GM18508 (cell line): ENCODE data around the gene BTBD17.
"Not testable (repeated sequence)": the region's sequence is repeated elsewhere in the genome, so short reads cannot be mapped to it uniquely, and the experiment has no call there.

Source experiments
- ATAC-seq: cut with Tn5 transposase; IDR thresholded peaks from one replicate; pipeline ENCODE4 v1.9.1; 2021; ENCODE audit warnings: moderate number of reproducible peaks; ENCODE audit not compliant: insufficient read depth, unreplicated experiment

BTBD17 gene, protein sequence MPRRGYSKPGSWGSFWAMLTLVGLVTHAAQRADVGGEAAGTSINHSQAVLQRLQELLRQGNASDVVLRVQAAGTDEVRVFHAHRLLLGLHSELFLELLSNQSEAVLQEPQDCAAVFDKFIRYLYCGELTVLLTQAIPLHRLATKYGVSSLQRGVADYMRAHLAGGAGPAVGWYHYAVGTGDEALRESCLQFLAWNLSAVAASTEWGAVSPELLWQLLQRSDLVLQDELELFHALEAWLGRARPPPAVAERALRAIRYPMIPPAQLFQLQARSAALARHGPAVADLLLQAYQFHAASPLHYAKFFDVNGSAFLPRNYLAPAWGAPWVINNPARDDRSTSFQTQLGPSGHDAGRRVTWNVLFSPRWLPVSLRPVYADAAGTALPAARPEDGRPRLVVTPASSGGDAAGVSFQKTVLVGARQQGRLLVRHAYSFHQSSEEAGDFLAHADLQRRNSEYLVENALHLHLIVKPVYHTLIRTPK

GRCh38 chr17:74361230-74362068, at the start of gene BTBD17:
BTBD17 (minus strand) TSS chr17:74361868; CDS start chr17:74361819, 49 bp downstream.
- no peak for ATAC-seq

GRCh38 chr17:74410001-74410443, 48.4 kb upstream of the BTBD17 start:
- no peak for ATAC-seq

DNA sequence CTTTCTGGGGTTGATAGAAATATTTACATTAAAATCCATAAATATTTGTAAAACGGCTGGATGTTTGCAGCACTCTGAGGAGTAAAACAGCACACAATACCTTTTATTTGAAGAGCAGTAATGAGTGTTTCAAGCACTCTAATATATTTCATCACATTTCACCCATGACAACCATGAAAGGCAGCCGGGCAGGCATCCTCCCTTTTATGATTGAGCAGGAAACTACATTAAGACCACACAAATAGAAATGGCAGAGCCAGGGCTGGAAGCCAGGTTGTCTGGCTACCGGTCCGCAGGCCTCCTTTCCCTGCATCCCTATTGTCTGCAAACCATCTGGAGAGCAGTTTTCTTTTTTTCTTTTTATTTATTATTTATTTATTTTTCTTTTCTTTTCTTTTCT, 47.1 kb upstream of the BTBD17 start:
- ATAC-seq, result no peak

DNA sequence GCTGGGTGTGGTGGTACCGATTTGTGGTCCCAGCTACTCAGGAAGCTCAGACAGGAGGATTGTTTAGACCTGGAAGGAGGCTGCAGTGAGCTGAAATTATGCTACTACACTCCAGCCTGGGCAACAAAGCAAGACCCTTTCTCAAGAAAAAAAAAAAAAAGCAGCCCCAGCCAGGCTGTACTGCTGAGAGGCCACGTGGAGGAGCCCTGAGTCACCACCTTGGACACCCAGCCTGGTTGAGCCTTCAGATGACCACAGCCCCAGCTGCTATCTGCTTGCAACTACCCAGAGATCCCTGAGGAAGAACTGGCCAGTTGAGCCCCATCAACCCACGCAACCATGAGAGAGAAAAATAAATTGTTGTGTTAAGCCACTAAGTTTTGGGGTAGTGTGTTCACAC, 46.6 kb upstream of the BTBD17 start:
- ATAC-seq, result no peak

DNA sequence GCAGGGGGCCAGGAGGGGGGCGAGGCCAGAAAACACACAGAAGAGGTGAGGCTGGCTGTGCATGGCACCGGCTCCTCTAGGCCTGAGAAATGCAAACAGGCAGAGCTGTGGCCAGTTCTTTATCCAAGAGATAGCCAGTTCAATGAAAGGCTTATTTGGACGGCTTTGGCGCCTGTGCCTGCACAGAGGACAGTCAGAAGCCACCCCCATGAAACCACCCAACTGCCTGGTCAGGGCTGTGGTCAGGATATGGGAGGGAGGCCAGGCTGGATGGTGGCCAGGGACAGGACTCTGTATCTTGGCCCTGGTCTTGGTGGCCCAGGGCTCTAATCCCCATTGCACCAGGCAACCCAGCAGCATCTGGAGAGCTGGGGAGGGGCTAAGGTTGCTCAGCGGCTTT, 45.7 kb upstream of the BTBD17 start:
- no peak for ATAC-seq

GRCh38 chr17:74405311-74405710, 43.6 kb upstream of the BTBD17 start:
- ATAC-seq, result not testable (repeated sequence)

- ATAC-seq, result no peak
Observed at GRCh38 chr17:74404789-74405188, 43.1 kb upstream of the BTBD17 start.

DNA sequence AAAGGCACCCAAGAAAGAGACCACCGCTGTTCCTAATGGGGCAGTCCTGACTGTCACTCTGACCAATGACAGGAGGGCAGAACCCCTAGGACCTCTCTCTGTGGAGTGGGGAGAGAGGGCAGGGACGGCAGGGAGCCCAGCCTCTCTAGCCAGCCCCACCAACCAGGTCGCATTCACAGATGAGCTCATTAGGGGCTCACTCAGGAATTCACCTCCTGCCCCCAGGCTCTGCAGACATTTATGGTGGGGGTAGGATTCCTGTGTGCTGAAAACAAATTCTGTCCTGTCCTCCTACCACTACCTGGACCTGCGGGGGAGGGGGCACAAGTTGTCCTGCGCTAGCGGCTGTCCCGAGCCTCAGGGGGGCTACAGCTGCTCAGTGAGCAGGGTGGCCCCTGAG, 42.5 kb upstream of the BTBD17 start:
- ATAC-seq, result no peak

DNA sequence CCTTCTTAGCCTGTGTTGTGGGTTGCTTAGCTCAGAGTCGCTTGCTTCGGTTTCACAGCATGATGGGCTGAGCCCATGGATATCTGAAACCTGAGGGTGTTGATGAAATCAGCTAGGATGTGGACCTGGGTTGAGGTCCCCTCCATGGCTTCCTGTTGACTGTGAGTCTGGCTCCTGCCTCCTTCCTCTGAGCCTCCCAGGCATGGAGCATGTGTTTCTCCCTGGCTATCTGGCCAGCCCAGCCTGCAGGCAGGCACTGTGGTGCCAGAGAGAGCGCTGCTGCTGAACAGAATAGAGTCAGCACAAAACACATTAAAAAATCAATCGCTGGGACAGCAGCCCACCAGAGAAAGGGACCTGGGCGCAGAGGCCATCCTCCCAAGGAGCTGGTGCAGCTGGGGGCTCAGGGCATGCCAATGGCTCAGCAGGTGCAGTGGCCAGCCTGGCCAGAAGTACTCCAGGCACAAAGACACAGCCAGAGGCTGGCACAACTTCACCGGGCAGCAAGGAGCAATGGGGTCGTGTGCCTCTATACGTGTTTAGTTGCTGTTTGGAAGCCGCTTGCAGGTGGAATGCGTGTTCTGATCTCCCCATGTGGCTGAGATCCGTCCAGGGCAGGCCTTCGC, 42.0 kb upstream of the BTBD17 start:
- ATAC-seq, result no peak

GRCh38 chr17:74402048-74402447, 40.4 kb upstream of the BTBD17 start:
- ATAC-seq, result no peak

DNA sequence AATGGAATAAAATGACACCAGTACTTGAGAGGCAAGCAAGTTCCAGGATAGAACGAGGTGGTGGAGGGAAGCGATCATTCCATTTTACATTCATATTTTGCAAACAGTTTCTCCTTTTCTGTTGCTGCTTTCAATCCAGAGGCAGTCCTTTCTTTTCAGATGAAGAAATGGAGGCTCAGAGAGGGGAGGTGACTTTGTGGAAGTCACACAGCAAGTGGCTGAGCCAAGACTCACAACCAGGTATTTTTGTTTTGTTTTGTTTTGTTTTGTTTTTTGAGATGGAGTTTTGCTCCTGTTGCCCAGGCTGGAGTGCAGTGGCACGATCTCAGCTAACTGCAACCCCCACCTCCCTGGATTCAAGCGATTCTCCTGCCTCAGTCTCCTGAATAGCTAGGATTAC, 34.9 kb upstream of the BTBD17 start:
- no peak for ATAC-seq

DNA sequence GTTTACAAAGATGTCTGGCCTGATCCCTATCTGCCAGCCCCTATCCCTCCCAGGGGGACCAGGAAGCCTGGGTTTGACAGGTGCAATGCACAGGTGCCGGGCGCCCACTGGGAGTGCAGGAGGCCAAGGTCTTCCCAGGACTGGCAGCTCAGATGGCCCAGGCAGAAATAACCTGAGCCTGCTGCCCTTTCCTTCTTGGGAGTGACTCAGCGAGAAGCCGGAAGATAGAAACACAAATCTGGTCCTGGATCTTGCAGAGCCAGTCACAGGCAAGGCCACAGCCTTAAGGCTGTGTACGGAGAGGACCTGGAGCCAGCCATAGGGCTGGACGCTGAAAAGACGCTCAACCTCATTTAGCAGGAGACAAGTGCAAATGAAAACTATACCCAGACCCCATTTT, 33.3 kb upstream of the BTBD17 start:
- ATAC-seq, result no peak

GRCh38 chr17:74394275-74394950, 32.7 kb upstream of the BTBD17 start:
- ATAC-seq, result no peak

DNA sequence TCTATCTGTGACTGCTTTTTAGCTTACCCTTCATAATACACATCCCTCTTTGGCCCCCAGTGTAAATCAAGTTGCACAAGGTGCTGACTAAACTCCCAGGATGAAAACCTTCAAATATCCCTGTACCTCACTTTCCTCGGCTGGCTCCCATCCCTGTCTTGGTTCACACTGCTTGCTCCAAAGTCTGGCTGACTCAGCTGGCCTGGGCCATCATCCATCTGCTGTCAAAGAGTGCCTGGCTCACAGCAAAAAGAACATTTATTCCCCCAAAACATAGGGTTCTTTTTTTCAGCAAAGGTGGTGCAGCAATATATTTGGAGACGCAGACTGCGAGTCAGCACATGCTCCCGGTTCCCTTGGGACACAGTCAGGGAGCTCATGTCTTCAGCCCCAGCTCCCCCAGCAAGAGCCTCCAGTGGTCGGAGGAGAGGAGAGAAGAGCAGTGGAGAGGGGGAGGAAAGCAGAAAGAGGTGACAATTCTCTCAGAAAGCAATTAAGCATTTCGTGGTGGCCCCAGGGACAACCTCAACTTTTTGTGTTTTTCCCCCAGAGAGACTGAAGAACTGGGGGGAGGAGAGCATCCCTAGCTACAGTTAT, 31.8 kb upstream of the BTBD17 start:
- no peak for ATAC-seq

DNA sequence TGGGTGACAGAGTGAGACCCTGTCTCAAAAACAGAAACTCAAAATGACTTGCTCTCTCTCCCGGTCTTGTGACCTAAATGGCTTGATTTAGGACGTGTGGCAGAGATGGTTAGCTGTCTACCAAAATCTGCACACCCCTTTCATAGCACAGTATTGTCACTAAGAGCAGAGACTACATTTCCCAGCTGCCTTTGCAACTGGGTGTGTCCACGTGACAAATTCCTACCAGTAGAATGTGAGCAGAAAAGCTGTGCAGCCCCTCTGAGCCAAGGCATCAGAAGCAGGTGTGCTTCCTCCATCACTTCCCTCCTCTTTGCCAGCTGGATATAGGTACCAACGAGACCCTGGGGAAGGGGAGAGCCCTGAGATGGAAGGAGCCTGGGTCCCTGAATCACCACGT, 31.2 kb upstream of the BTBD17 start:
- no peak for ATAC-seq

DNA sequence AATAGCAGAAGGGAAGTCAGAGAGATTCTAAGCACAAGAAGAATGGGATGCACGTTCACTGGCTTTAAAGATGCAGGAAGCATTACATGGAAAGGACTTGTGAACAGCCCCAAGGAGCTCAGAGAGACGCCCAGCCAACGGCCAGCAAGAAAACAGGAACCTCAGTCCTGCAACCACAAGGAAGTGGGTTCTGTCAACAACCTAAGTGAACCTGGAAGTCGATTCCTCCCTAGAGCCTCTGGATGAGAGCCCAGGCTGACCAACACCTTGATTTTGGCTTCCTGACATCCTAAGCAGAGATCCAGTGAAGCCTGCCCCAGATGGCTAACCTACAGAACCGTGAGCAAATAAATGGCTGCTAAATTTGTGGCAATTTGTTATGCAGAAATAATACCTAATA, 30.1 kb upstream of the BTBD17 start:
- no peak for ATAC-seq

DNA sequence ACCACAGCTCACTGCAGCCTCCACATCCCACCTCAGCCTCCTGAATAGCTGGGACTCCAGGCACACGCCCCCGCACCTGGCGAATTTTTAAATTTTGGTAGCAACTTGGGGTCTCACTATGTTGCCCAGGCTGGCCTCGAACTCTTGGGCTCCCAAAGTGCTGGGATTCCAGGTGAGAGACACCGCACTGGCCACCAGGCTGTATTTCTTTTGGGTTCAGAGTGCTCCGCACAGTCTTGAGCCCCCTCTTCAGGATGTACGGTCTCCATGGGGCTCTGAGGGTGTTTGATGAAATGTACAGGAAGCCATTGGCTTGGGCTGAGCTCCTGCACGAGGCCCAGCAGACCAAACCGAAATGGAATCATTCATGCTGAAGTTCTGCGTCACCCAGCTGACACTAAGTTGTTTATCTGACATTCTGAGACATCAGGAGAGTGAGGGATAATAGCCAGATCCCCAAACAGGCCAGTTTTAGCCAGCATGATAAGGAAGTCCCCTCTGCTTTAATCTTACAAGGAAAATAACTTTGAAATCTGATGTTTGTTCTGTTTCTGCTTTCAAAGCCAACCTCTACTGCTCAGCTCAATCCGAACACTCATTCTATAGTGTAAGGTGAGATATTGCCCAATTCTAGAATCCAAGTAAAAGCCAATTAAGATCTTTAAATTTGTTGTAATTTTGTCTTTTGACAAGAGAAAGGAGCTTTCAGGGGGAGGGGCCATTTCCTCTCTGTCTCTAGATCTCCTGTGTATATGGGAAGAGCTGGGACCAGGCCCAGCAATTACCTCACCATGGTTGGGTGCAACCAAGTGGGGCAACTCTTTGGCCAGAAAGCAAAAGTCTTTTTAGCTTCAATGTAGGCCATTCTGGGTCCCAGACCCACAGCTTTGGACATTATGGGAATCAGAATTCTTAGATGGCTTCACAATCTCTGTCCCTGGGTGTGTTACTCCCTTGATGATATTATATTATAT, 29.3 kb upstream of the BTBD17 start:
- ATAC-seq, result no peak

DNA sequence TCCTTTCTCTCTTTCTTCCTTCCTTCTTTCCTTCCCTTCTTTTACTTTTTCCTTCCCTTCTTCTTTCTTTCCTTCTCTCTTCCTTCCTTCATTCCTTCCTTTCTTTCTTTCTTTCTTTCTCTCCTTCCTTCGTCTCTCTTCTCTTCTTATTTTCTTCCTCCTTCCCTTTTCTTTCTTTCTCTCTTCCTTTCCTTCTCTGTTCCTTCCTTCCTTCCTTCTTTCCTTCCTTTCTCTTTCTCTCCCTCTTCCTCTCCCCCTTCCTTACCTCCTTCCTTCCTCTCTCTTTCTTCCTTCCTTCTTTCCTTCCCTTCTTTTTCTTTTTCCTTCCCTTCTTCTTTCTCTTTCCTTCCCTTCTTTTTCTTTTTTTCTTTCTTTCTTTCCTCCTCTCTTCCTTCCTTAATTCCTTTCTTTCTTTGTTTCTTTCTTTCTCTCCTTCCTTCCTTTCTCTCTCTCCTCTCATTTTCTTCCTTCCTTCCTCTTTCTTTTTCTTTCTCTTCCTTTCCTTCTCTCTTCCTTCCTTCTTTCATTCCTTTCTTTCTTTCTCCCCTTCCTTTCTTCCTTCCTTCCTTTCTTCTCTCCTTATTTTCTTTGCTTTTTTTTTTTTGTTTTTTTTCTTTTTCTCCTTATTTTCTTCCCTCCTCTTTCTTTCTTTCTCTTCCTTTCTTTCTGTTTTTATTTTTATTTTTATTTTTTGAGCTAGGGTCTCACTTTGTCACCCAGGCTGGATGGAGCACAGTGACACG, 28.4 kb upstream of the BTBD17 start:
- no peak for ATAC-seq
